ENCODE results near the gene WNT8A.
"Not testable (repeated sequence)": the region's sequence is repeated elsewhere in the genome, so short reads cannot be mapped to it uniquely, and the experiment has no call there.

The WNT8A gene

DNA sequence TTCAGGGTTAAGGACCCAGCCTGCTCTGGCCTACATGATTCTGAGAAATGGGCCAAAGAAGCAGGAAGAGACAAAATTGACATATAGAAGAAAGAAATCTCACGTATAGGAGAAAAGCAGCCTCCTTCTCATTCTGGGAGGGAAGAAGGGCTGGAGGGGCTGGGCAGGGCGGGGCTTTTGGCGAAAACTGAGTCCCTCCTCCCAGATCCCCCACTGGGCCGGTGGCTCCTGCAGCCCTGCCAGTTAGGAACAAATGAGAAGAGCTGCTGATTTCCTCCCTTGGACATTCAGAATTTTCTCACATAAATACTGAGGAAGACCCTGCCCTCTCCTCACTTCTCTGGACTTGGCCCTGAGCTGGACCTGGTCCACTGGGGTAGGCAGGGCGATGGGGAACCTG, at the start of gene WNT8A:
TSS of gene WNT8A (plus strand) at position 332 of the 400 bp plus-strand sequence. CDS start 95 bp downstream, outside the sequence.
- Histone ChIP-seq H3K27me3 (ENCODE audit: control insufficient read depth in 1 of 2, insufficient read depth in 2 of 2, low read length in 2 of 2) (no peaks in the 10 kb centered on the region), H3K36me3 (ENCODE audit: insufficient read depth, low read length) (no peaks in the 10 kb centered on the region), H3K4me1 (ENCODE audit: insufficient read depth, low read length) (no peaks in the 10 kb centered on the region), H3K9ac (ENCODE audit: low read length) (no peak within 1 kb of the TSS), H3K27ac (ENCODE audit: low read depth, low read length) (no peak within 1 kb of the TSS), H3K9me3 (ENCODE audit: low read length) (no peaks in the 10 kb centered on the region), H3K4me3 (ENCODE audit: low read depth in 1 of 2, low read length in 2 of 2) (no peak within 1 kb of the TSS)

GRCh38 chr5:138035605-138036537, 48.0 kb upstream of the WNT8A start:
- Histone ChIP-seq H3K36me3 (ENCODE audit: insufficient read depth, low read length) (no peaks in the 10 kb centered on the region), H3K27ac (ENCODE audit: low read depth, low read length) (no peak overlapping the region), H3K9ac (ENCODE audit: low read length) (peak overlapping the region; percentile 14), H3K4me3 (ENCODE audit: low read depth in 1 of 2, low read length in 2 of 2) (no peak overlapping the region), H3K9me3 (ENCODE audit: low read length) (no peaks in the 10 kb centered on the region), H3K27me3 (ENCODE audit: control insufficient read depth in 1 of 2, insufficient read depth in 2 of 2, low read length in 2 of 2) (no peaks in the 10 kb centered on the region), H3K4me1 (ENCODE audit: insufficient read depth, low read length) (peaks cover 15% of the 10 kb centered on the region)

DNA sequence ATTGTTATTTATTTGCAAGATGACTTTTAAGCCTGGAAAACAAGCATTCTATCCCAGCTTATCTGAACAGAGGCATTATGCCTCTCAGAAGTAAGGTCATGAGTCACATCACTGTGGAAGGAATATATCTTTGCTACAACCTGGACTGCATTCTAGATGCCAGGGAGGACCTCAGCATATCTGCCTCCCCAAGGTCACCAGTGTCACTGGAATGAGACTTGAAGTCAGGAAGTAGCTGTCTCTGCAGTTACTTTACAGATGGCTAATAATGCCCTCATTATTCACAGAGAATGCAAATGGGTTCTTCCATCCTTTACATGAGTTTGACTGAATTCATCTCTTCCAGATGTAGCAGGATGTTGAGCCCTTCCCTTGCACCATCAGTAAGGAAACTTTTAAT, 46.6 kb upstream of the WNT8A start:
- no peaks in the 10 kb centered on the region for H3K36me3 ChIP-seq (ENCODE audit: insufficient read depth, low read length)
- no peaks in the 10 kb centered on the region for H3K9me3 ChIP-seq (ENCODE audit: low read length)
- no peak overlapping the region for H3K27ac ChIP-seq (ENCODE audit: low read depth, low read length)
- H3K4me3 ChIP-seq (ENCODE audit: low read depth in 1 of 2, low read length in 2 of 2): no peak overlapping the region
- H3K4me1 ChIP-seq (ENCODE audit: insufficient read depth, low read length): peaks cover 15% of the 10 kb centered on the region
- no peaks in the 10 kb centered on the region for H3K27me3 ChIP-seq (ENCODE audit: control insufficient read depth in 1 of 2, insufficient read depth in 2 of 2, low read length in 2 of 2)
- no peak overlapping the region for H3K9ac ChIP-seq (ENCODE audit: low read length)

- peaks cover 15% of the 10 kb centered on the region for H3K4me1 ChIP-seq (ENCODE audit: insufficient read depth, low read length)
- no peaks in the 10 kb centered on the region for H3K36me3 ChIP-seq (ENCODE audit: insufficient read depth, low read length)
- H3K9ac ChIP-seq (ENCODE audit: low read length): no peak overlapping the region
- H3K27me3 ChIP-seq (ENCODE audit: control insufficient read depth in 1 of 2, insufficient read depth in 2 of 2, low read length in 2 of 2): no peaks in the 10 kb centered on the region
- H3K4me3 ChIP-seq (ENCODE audit: low read depth in 1 of 2, low read length in 2 of 2): no peak overlapping the region
- H3K27ac ChIP-seq (ENCODE audit: low read depth, low read length): no peak overlapping the region
- no peaks in the 10 kb centered on the region for H3K9me3 ChIP-seq (ENCODE audit: low read length)
Measured at GRCh38 chr5:138037907-138038633, 45.8 kb upstream of the WNT8A start.

DNA sequence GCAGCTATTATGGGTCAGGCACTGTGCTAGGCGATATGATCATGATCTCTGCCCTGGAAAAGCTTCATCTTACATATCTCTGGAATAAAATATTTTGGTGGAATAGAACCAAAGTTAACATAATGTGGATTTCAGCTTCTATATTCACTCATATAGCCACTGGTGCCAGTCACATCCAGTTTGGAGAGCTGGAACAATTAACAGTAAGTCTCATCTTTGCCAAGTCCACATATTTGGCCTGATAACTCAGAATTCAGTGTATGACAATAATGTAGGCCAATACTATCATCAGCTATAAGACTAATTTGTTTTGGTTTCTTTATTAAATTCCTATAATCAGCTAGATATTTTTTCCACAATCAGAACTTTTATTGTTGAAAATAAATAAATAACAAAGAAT, 45.0 kb upstream of the WNT8A start:
- Histone ChIP-seq H3K4me3 (ENCODE audit: low read depth in 1 of 2, low read length in 2 of 2) (no peak overlapping the region), H3K36me3 (ENCODE audit: insufficient read depth, low read length) (no peaks in the 10 kb centered on the region), H3K4me1 (ENCODE audit: insufficient read depth, low read length) (peaks cover 11% of the 10 kb centered on the region), H3K27ac (ENCODE audit: low read depth, low read length) (no peak overlapping the region), H3K9me3 (ENCODE audit: low read length) (no peaks in the 10 kb centered on the region), H3K27me3 (ENCODE audit: control insufficient read depth in 1 of 2, insufficient read depth in 2 of 2, low read length in 2 of 2) (no peaks in the 10 kb centered on the region), H3K9ac (ENCODE audit: low read length) (no peak overlapping the region)

- not testable (repeated sequence) for H3K27ac ChIP-seq (ENCODE audit: low read depth, low read length); H3K36me3 ChIP-seq (ENCODE audit: insufficient read depth, low read length); H3K27me3 ChIP-seq (ENCODE audit: control insufficient read depth in 1 of 2, insufficient read depth in 2 of 2, low read length in 2 of 2); H3K4me1 ChIP-seq (ENCODE audit: insufficient read depth, low read length); H3K4me3 ChIP-seq (ENCODE audit: low read depth in 1 of 2, low read length in 2 of 2); H3K9me3 ChIP-seq (ENCODE audit: low read length); H3K9ac ChIP-seq (ENCODE audit: low read length)
Measured at GRCh38 chr5:138045283-138045682, 38.5 kb upstream of the WNT8A start.

- Histone ChIP-seq H3K27ac (ENCODE audit: low read depth, low read length) (no peak overlapping the region), H3K36me3 (ENCODE audit: insufficient read depth, low read length) (no peaks in the 10 kb centered on the region), H3K4me1 (ENCODE audit: insufficient read depth, low read length) (no peaks in the 10 kb centered on the region), H3K9ac (ENCODE audit: low read length) (no peak overlapping the region), H3K4me3 (ENCODE audit: low read depth in 1 of 2, low read length in 2 of 2) (no peak overlapping the region), H3K27me3 (ENCODE audit: control insufficient read depth in 1 of 2, insufficient read depth in 2 of 2, low read length in 2 of 2) (no peaks in the 10 kb centered on the region), H3K9me3 (ENCODE audit: low read length) (no peaks in the 10 kb centered on the region)
Measured at GRCh38 chr5:138051441-138052296, 32.2 kb upstream of the WNT8A start.

- H3K27ac ChIP-seq (ENCODE audit: low read depth, low read length); H3K9ac ChIP-seq (ENCODE audit: low read length); H3K4me1 ChIP-seq (ENCODE audit: insufficient read depth, low read length); H3K36me3 ChIP-seq (ENCODE audit: insufficient read depth, low read length); H3K9me3 ChIP-seq (ENCODE audit: low read length); H3K4me3 ChIP-seq (ENCODE audit: low read depth in 1 of 2, low read length in 2 of 2); H3K27me3 ChIP-seq (ENCODE audit: control insufficient read depth in 1 of 2, insufficient read depth in 2 of 2, low read length in 2 of 2): not testable (repeated sequence)
Measured at GRCh38 chr5:138052718-138053117, 31.1 kb upstream of the WNT8A start.

DNA sequence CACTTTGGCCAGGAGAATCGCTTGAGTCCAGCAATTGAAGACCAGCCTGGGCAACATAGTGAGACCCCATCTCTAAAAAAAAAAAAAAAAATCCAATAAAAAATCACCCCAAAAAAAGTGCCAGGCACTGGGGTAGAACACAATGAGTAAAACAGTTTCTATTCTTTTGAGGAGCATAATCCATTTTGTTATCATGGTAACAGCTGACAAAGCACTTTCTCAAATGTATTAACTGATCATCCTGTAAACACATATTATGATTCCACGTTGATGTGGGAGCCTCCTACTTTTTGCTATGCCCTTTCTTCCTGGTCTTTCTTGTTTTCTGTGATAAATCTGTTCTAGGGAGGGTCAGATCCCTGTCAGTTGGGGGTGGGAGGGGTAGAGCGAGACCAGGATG, 30.3 kb upstream of the WNT8A start:
- H3K4me1 ChIP-seq (ENCODE audit: insufficient read depth, low read length): no peaks in the 10 kb centered on the region
- H3K27ac ChIP-seq (ENCODE audit: low read depth, low read length): no peak overlapping the region
- no peaks in the 10 kb centered on the region for H3K36me3 ChIP-seq (ENCODE audit: insufficient read depth, low read length)
- no peaks in the 10 kb centered on the region for H3K27me3 ChIP-seq (ENCODE audit: control insufficient read depth in 1 of 2, insufficient read depth in 2 of 2, low read length in 2 of 2)
- no peak overlapping the region for H3K4me3 ChIP-seq (ENCODE audit: low read depth in 1 of 2, low read length in 2 of 2)
- H3K9me3 ChIP-seq (ENCODE audit: low read length): no peaks in the 10 kb centered on the region
- H3K9ac ChIP-seq (ENCODE audit: low read length): no peak overlapping the region

DNA sequence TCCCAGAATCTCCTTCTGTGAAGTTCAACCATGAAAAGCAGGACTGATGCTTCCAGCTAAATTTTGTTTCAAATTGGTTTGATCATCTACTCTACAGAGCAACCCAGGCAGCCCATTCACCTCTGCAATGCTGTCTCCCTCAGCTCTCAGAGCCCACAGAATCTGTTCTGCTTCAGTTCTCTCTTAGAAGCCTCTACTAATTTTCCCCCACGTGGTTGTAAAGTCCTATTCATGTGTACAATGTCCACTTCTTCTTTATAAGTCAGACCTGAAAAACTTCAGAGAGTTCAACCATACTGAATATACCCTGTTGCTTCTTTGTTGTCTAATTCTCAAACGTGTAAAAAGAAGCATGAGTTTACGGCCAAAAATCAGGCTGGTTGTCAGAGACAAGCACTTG, 29.6 kb upstream of the WNT8A start:
- no peak overlapping the region for H3K4me3 ChIP-seq (ENCODE audit: low read depth in 1 of 2, low read length in 2 of 2)
- H3K27me3 ChIP-seq (ENCODE audit: control insufficient read depth in 1 of 2, insufficient read depth in 2 of 2, low read length in 2 of 2): no peaks in the 10 kb centered on the region
- H3K9ac ChIP-seq (ENCODE audit: low read length): no peak overlapping the region
- no peaks in the 10 kb centered on the region for H3K9me3 ChIP-seq (ENCODE audit: low read length)
- no peak overlapping the region for H3K27ac ChIP-seq (ENCODE audit: low read depth, low read length)
- H3K36me3 ChIP-seq (ENCODE audit: insufficient read depth, low read length): no peaks in the 10 kb centered on the region
- no peaks in the 10 kb centered on the region for H3K4me1 ChIP-seq (ENCODE audit: insufficient read depth, low read length)

All from muscle layer of colon (tissue), 2 donors.